ENCODE data around the gene TKFC. TPM values are rescaled to one million over a fixed set of nuclear protein-coding genes. Genes with fewer than 3 reads are reported as not detected.

Gene TKFC
- total RNA-seq, 1 experiment from 2014 or later: 79.6 TPM

DNA sequence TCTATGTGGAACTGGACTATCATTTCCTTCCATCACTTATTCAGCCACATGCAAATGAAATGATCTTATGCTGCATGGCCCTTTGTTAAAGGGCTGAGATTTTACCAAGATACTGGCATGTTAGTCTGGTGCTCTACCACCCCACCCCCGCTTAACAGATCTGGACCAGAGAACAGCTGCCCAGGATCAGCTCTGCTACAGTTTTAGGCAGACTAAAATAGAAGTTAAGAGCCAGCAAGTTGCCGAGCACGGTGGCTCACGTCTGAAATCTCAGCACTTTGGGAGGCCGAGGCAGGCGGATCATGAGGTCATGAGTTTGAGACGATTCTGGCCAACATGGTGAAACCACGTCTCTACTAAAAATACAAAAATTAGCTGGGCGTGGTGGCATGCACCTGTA, 4.7 kb upstream of the TKFC start:
- no peaks in the 10 kb centered on the region for H3K9me3 ChIP-seq (ENCODE audit: control insufficient read depth, insufficient read depth, low read depth, low read length)
- POLR2A ChIA-PET: no interaction called here
- H3K27me3 ChIP-seq (ENCODE audit: control insufficient read depth, insufficient read depth, low read length): no peaks in the 10 kb centered on the region
- ATAC-seq: no peak
- H3K36me3 ChIP-seq (ENCODE audit: control insufficient read depth, insufficient read depth, low read length): peaks cover 39% of the 10 kb centered on the region
- intact Hi-C loops (cut with micrococcal nuclease; ENCODE audit: unreplicated experiment) (no loop called here), in situ Hi-C loops (cut with HindIII; ENCODE audit: low pct_unique_long_range_greater_than_20kb, low sequenced_read_pairs) (no loop called here)
- no peak overlapping the region for H3K4me3 ChIP-seq (ENCODE audit: low read depth in 2 of 2, low read length in 2 of 2)
- CTCF ChIA-PET: no interaction called here
- no TSS peak for BruUV-seq (replicated peaks)
- no peak overlapping the region for H3K27ac ChIP-seq (ENCODE audit: low read length)
- TF ChIP-seq SIN3A (IDR thresholded peaks at IDR 0.05; ENCODE audit: borderline replicate concordance, insufficient read depth, low read depth, low read length): no peak
- TF ChIP-seq, protein P1, sequence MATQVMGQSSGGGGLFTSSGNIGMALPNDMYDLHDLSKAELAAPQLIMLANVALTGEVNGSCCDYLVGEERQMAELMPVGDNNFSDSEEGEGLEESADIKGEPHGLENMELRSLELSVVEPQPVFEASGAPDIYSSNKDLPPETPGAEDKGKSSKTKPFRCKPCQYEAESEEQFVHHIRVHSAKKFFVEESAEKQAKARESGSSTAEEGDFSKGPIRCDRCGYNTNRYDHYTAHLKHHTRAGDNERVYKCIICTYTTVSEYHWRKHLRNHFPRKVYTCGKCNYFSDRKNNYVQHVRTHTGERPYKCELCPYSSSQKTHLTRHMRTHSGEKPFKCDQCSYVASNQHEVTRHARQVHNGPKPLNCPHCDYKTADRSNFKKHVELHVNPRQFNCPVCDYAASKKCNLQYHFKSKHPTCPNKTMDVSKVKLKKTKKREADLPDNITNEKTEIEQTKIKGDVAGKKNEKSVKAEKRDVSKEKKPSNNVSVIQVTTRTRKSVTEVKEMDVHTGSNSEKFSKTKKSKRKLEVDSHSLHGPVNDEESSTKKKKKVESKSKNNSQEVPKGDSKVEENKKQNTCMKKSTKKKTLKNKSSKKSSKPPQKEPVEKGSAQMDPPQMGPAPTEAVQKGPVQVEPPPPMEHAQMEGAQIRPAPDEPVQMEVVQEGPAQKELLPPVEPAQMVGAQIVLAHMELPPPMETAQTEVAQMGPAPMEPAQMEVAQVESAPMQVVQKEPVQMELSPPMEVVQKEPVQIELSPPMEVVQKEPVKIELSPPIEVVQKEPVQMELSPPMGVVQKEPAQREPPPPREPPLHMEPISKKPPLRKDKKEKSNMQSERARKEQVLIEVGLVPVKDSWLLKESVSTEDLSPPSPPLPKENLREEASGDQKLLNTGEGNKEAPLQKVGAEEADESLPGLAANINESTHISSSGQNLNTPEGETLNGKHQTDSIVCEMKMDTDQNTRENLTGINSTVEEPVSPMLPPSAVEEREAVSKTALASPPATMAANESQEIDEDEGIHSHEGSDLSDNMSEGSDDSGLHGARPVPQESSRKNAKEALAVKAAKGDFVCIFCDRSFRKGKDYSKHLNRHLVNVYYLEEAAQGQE (IDR thresholded peaks at IDR 0.05; ENCODE audit: insufficient read depth in 1 of 2, low read depth in 2 of 2, low read length in 1 of 2): no peak
- TF ChIP-seq TCF7L2 (IDR thresholded peaks at IDR 0.05; ENCODE audit: low read depth, low read length): no peak
- TF ChIP-seq, protein P2, sequence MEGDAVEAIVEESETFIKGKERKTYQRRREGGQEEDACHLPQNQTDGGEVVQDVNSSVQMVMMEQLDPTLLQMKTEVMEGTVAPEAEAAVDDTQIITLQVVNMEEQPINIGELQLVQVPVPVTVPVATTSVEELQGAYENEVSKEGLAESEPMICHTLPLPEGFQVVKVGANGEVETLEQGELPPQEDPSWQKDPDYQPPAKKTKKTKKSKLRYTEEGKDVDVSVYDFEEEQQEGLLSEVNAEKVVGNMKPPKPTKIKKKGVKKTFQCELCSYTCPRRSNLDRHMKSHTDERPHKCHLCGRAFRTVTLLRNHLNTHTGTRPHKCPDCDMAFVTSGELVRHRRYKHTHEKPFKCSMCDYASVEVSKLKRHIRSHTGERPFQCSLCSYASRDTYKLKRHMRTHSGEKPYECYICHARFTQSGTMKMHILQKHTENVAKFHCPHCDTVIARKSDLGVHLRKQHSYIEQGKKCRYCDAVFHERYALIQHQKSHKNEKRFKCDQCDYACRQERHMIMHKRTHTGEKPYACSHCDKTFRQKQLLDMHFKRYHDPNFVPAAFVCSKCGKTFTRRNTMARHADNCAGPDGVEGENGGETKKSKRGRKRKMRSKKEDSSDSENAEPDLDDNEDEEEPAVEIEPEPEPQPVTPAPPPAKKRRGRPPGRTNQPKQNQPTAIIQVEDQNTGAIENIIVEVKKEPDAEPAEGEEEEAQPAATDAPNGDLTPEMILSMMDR (IDR thresholded peaks at IDR 0.05): no peak
- no peak for TF ChIP-seq POLR2AphosphoS5 (IDR thresholded peaks at IDR 0.05; ENCODE audit: low read depth, low read length)
- no peak for DNase-seq (ENCODE audit: low read depth, low spot score)
- peaks cover 14% of the 10 kb centered on the region for H3K4me1 ChIP-seq (ENCODE audit: control insufficient read depth, insufficient read depth, low read length)

DNA sequence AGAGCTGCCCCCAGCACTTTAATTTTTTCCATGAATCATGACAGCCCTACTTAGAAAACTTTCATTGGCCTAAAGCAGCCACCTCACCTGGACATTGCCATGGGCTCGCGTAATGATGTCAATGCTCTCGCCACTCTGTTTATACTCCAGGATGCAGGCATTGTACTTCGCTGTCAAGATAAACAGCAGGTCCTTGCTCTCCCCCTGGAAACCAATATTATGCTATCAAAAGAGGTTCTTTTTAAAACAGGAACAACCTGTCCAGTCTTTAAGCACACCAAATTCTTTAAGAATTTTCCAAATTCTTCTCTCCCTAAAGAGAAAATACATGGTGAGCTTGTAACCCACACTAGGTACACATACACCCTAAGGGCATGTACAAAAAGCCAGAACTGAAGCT, 3.2 kb upstream of the TKFC start:
- ChIA-PET POLR2A (no interaction called here), CTCF (interaction anchor here (1.2 kb wide), 1 partner anchor 56 kb away, joined by 3 read pairs; no protein-coding TSS in a partner anchor)
- Histone ChIP-seq H3K27ac (ENCODE audit: low read length) (no peak overlapping the region), H3K27me3 (ENCODE audit: control insufficient read depth, insufficient read depth, low read length) (no peaks in the 10 kb centered on the region), H3K4me3 (ENCODE audit: low read depth in 2 of 2, low read length in 2 of 2) (no peak overlapping the region), H3K4me1 (ENCODE audit: control insufficient read depth, insufficient read depth, low read length) (peaks cover 29% of the 10 kb centered on the region), H3K9me3 (ENCODE audit: control insufficient read depth, insufficient read depth, low read depth, low read length) (no peaks in the 10 kb centered on the region), H3K36me3 (ENCODE audit: control insufficient read depth, insufficient read depth, low read length) (peaks cover 31% of the 10 kb centered on the region)
- ATAC-seq (no peak), DNase-seq (ENCODE audit: low read depth, low spot score) (no peak)
- TF ChIP-seq TCF7L2 (IDR thresholded peaks at IDR 0.05; ENCODE audit: low read depth, low read length) (no peak), SIN3A (IDR thresholded peaks at IDR 0.05; ENCODE audit: borderline replicate concordance, insufficient read depth, low read depth, low read length) (no peak), POLR2AphosphoS5 (IDR thresholded peaks at IDR 0.05; ENCODE audit: low read depth, low read length) (no peak)
- TF ChIP-seq, protein P2 (IDR thresholded peaks at IDR 0.05): no peak
- TF ChIP-seq, protein P1 (IDR thresholded peaks at IDR 0.05; ENCODE audit: insufficient read depth in 1 of 2, low read depth in 2 of 2, low read length in 1 of 2): no peak
- in situ Hi-C loops (cut with HindIII; ENCODE audit: low pct_unique_long_range_greater_than_20kb, low sequenced_read_pairs) (no loop called here), intact Hi-C loops (cut with micrococcal nuclease; ENCODE audit: unreplicated experiment) (no loop called here)
- BruUV-seq (replicated peaks): no TSS peak
